Right forelimb (tissue), 1 donor: Measurements from ENCODE around the gene LRRC30.
A peak's percentile ranks its signal among the peaks of the same experiment; 100 is the strongest.

Experiments used
- DNase-seq: peaks from one replicate; pipeline ENCODE4 v3.0.0-alpha.2; 2018

LRRC30 gene

DNA sequence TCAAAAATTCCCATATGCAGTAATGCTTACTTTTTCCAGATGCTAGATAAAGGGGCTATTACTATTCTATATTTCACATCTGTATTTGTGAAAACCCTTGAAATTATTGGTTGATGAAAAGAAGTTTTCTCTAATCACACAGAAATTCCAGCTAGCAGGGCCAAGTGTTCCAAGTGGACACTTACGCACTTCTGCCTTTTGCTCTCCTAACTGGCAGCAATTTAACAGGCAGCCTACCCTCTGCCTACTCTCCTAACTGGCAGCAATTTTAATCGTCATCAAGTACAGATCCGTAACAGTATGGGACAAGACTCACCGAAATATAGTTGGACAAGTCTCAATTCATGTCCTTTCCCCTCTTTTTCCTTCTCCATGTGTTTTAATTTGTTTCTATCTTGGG is 12.0 kb downstream of the LRRC30 start:
- no peak for DNase-seq

DNA sequence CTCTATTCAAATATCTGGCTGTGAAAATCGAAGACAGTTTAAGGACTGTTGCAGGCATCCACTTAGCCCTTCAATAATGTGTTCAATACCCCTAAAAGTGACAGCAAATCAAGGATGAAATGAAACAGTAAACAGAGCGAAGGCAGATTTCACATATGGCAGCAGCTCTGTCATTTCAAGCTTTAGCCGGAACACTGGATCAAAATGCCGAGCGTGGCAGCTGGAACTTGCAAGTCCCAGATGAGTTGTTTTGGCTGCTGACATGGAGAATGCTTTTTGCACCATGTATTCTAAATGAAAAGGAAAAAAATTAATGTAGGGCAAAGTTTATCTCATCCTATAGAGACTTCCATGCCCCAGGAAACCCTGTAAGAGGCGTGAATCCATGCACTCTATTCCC is 18.0 kb downstream of the LRRC30 start:
- peak; percentile 55 for DNase-seq

GRCh38 chr18:7254163-7254562 is 23.3 kb downstream of the LRRC30 start:
- no peak for DNase-seq

GRCh38 chr18:7255054-7255453 is 24.2 kb downstream of the LRRC30 start:
- no peak for DNase-seq

DNA sequence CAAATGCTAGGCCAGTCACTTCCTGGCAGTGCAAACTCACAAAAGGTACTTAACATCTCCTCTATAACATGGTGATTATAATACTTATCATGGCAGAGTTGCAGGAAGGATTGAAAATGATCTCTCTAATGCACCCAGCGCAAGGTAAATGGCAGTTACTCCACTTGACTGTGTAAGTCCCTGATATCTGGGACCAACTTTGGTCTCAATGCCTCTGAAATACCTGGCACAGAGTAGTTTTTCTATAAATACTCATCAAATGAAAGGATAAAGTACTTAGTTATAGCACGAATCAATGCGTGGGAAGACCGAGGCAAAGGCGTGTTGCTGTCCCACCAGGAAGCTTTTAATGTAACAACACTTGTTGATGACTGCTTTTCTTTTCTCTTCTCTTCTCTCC is 24.8 kb downstream of the LRRC30 start:
- no peak for DNase-seq

GRCh38 chr18:7256618-7257425 is 25.9 kb downstream of the LRRC30 start:
- DNase-seq = no peak

DNA sequence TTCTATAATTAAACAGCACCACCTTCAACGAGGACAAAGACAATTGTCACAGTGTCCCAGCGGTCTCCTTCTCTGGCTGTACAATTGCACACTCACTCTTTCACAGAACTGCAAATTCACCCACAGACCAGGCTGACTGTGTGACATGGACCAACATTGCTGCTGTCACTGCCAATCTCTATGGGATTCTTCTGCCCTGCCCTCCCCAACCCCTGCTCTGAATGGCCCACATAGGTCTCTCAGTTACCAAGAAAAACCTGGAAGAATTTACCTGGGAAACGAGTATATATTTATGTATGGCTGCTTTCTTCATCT is 26.5 kb downstream of the LRRC30 start:
- no peak for DNase-seq

- no peak for DNase-seq
Measured at GRCh38 chr18:7259475-7259874, 28.6 kb downstream of the LRRC30 start.

DNA sequence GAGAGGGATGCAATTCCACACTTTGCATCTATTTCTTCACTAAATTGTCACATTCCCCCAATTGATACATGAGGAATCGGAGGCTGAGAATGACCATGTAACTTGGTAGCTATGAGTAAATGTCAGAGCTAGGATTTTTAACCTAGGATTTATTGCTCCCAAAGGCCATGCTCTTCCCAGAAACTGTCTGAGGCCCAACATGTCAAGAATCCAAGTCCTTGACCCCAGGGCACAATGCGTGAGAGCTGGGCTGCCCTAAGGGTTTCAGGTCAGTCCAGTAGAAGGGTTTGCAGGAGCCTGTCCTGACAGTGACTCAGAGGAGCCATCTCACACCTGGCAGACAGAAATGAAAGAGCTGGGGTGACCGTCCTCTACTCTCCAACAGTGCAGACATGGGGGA is 30.3 kb downstream of the LRRC30 start:
- no peak for DNase-seq

- DNase-seq = no peak
Measured at GRCh38 chr18:7267973-7268372, 37.1 kb downstream of the LRRC30 start.

DNA sequence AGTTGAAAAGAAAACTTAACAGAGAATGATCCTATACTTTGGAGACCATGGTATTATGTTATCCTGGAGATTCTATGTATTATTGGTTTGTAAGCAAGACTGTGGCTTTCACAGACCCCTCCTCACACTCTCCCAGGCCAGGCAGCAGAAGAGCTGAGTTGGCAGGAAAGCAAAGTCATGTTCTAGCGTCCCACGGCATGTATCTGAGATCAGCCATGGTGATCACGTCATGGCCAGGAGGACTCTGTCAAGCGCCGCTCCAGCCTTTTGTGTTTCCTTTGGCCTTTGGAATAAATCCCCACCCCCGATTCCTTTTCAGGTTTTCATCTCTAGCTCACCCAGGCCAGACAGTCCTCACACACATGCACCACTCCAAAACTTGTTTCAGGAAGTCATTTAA is 39.1 kb downstream of the LRRC30 start:
- DNase-seq = no peak

DNA sequence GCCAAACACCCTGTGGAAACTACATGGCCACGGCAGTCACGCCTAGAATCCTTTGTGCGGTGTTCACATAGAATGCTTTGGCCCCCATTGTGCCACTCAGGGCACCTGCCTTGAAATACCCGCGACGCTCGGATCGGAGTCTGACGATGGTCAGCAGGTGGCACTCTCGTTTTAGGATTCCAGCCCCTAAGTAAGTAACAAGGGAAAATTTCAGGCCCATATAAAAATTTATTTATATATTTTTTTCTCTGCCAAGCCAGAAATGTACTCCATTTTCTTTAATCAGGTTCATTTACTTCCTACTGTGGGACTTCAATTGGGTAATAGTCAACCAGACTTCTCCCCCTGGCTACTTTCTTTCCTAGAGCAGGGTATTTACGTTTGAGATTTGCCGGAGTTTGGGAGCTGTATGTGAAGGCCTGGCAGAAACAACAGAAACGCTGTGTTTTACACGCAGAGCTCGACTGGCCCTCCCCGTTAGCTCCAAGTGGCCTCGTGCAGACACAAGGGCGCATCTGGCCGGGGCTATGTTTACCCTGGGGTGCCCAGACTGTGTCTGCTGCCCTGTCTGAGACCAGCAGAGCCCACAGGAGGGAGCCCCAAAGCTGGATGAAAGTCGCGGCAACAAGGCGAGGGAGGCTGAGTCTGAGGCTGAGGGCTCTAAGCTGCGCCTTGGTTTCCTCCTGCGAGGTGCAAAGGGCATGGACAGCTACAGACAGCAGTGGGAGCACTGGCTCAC is 41.6 kb downstream of the LRRC30 start:
- peak; percentile 72 for DNase-seq

DNA sequence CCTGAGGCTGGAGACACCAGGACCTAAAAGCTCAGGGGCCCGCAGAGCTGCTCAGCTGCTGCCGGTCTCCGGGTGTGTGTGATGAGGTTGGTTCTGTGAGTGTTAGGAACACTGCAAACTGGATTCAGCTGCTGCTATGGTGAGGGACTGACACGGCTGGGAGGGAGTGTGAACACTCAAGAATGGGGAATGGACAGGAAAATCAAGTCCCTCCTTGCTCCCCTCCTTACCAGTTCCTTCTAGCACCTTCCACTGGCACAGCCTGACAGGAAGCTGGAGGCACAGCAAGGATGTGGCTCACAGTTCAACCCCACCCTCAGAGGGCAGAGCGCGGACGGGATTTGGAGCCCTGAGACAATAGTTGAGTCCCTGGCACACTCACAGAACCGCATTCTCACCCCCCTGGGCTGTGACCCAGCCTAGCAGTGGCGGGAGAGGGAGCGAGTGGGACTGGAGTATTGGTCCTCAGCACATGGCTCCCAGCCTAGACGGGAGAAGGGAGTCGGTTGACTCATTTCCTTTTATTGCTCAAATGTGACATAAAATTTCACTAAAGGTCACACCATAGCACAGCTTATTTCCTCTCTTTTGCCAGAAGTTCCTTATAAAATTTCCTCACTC is 42.5 kb downstream of the LRRC30 start:
- peak; percentile 52 for DNase-seq

GRCh38 chr18:7281579-7281978 is 50.7 kb downstream of the LRRC30 start:
- no peak for DNase-seq
